DMS79 treated with DMSO at 0.1 percent for 48 hours (cell line): ENCODE measurements around the gene CACNA2D3.

Experiments
- DNase-seq: peaks from one replicate; lab custom pipeline; 2025; lab: John Stamatoyannopoulos, UW

Gene CACNA2D3

DNA sequence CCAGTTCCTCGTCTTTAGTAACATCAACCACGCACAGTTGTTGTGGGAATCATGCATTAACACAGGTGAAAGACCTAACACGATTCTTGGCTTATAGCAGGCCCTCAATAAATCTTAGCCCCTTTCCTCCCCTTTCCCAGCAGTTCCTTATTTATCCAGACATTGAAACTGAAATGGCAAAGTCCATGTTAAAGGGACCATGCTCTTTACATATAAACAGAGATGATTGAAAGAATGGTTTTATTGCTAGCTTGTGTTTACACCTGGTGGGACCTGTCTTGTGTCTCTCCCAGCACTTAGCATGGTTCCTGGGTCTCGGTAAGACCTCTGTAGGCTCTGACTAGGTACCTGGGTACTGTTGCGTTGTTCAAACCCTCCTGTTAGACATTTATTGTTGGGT, 553.7 kb downstream of the CACNA2D3 start:
- DNase-seq: no peak

- no peak for DNase-seq
Observed at GRCh38 chr3:54681706-54682105, 559.4 kb downstream of the CACNA2D3 start.

DNA sequence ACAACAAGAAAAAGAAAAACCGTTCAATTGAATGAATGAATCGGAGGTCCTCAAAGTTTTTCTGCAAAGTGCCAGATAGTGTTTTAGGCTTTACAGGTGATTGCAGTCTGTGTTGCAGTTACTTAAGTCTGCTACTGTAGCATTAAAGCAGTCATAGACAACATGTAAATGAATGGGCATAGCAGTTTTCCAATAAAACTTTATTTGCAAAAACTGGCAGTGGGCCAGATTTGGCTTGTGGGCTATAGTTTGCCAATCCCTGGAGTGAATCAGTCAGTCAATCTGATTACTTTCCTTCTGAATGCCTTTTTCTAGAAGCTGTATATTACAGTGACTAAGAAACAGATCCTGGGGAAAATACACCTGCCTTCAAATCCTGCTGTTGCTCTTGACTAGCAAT, 562.9 kb downstream of the CACNA2D3 start:
- no peak for DNase-seq

DNA sequence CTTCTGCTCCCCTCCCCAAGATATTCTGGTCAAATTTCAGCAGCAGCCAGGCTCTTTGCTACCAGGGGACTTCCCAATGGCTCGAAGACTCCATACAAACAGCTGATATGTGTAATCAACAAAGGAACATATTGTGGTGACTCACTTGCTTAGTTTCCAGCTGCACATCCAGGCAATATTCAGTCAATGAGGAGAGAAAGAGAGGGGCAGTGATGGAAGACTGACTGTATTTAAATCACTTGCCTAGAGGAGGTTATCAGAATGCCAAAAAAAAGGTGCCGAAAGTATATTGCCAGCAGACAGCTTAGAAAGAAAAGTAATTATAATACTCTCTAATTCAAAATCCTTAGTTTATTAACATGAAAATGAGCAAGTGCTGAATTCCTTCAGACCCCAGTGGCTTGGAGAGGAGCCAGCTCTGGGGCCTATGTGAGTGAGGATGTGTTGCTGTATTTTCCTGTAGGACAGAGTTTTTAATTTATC, 569.0 kb downstream of the CACNA2D3 start:
- DNase-seq: no peak

- DNase-seq: no peak
Observed at GRCh38 chr3:54696313-54696712, 574.0 kb downstream of the CACNA2D3 start.

- DNase-seq: no peak
Observed at GRCh38 chr3:54698054-54698453, 575.7 kb downstream of the CACNA2D3 start.

DNA sequence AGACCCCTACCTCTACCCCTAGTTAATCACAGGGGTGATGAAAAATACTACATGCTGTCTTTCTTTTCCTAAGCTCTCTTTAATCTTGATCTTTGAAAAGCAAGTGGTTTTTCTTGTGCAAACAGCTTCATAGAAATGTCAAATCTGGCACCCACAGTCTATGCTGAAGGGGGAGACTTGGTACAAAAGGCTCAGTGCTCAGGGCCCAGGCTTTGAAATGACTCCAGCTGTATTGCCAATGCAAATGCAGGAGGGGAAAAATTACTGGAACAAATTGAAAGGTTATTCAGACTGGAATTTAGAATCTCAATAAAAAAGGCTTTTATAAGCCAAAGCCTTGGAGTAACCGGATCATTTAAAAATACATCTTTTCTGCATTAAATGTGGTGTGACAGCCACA, 581.6 kb downstream of the CACNA2D3 start:
- no peak for DNase-seq

DNA sequence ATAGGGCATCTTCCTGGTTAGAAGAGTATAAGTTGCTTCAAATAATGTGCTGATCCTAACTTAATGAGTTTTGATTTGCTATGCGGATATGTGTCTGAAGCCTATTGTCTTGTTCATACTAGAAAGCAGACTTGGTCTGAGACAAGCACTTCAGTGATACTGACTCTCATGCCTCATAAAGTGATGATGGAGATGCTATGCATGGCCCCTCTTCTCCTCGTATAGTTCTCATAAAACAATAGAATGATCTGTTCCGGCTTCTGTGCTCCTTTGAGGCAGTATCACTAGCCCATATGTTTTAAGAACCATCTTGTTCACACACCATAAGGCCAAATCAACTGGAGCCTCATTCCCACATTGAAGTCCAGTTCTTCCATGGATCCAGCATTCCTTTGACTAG, 583.4 kb downstream of the CACNA2D3 start:
- no peak for DNase-seq

DNA sequence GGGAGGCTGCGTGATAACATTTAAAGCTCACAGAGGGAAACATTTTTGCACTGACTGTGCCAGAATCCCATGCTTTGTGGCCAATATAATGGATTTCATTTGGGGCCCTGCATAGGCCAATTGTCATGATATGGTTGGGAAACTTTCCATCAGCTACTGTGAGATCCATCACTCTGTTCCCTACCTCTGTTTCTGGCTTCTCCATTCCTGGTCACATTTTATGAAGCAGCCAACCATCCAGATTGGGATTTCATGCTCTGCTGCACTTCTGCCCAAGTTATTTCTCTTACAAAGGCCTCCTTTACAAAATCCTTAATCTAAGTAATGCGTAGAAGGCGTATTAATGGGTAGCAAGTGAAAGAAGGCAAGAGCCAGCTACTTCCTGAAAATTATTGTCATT, 584.4 kb downstream of the CACNA2D3 start:
- DNase-seq: no peak

DNA sequence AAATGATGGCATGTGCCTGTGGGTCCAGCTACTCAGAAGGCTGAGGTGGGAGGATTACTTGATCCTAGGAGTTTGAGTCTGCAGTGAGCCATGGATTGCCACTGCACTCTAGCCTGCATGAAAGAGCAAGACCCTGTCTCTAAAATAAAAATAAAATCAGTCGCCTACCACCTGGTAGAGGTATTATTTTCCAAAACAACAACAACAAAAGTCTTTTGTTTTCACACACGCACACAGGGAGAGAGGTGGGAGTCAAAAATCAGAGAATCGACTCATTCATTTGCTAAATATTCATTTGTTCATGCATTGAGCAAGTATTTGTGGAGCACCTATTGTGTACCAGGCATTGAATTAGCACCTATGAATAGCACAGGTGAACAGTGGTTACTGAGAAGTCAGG, 587.4 kb downstream of the CACNA2D3 start:
- DNase-seq: no peak

DNA sequence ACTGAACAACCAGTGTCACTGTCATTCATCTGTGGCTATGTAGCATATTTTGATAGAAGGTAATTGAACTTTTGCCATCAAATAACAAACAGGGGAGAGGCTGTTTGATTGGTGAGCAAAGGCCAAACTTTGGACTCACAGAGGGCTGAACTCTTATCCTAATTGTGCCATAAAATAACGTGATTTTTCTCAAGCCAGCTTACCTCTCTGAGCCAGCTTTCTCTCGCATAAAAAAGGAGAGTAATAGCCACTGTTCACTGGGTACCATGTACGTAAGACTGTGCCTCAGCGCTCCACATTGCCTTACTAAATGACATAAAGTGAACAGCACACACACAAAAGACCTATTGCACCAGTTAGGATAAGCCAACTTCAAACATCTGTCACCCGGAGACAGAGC, 588.6 kb downstream of the CACNA2D3 start:
- no peak for DNase-seq

- DNase-seq: no peak
Observed at GRCh38 chr3:54712539-54712938, 590.2 kb downstream of the CACNA2D3 start.

- no peak for DNase-seq
Observed at GRCh38 chr3:54713031-54713430, 590.7 kb downstream of the CACNA2D3 start.

GRCh38 chr3:54713455-54713854, 591.1 kb downstream of the CACNA2D3 start:
- DNase-seq: no peak

- DNase-seq: no peak
Observed at GRCh38 chr3:54714035-54714434, 591.7 kb downstream of the CACNA2D3 start.

DNA sequence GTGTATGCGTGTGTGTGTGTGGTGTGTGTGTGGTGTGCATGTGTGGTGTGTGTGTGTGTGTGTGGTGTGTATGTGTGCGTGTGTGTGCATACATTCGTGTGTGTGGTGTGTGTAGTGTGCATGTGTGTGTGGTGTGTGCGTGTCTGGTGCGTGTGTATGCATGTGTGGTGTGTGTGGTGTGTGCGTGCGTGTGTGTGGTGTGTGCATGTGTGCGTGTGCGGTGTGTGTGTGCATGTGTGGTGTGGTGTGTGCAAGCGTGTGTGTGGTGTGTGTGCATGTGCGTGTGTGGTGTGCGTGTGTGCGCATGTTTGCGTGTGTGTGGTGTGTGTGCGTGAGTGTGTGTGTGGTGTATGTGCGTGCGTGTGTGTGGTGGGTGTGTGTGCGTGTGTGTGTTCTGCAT, 595.2 kb downstream of the CACNA2D3 start:
- no peak for DNase-seq

DNA sequence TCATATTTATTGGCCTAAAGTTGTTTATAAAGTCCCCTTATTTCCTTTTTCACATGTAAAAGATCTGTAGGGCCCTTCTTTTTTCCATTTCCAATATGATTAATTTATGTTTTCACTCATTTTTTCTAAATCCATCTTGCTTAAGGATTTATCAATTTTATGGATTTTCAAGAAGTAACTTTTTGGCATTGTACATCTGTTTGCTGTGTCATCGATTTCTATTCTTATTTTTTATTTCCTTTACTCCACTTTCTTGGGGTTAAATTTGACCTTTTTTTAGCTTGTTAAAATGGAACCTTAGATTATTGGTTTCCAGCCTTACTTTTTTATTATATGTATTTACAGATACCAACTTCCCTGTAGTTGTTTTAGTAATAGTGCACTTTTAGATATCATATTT, 597.6 kb downstream of the CACNA2D3 start:
- no peak for DNase-seq

- DNase-seq: no peak
Observed at GRCh38 chr3:54720604-54721003, 598.3 kb downstream of the CACNA2D3 start.

DNA sequence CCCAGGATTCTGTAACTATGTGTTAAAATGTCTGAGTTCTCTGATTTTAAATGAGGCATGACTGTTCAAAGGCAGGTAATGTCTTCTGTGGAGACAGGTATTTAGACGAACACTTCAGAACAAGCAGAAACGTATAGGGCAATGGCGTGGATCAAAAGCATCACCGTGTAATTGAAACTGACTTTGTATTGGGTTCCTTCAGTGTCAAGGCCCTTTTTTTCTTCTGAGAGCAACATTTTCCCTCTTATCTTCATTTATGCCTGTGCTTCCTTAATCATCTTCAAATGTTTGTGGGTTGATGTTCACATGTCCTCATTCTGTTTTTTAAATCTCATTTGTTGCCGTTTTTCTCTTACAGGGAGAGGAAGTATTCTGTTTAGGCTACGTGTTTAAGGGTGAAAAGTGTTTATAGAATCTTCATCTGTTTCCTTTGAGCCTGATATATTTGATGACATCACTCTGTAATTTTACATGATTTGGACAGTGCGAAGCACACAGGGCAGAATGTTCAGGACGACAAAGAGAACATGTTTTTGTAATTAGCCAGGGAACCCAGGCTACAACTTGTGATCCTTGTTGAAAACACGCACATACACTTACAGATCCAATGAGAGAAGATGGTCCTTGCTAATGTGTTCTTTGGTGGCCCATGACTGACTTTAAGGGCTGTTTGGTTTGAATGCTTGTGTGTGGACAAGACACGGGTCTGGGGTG, 609.5 kb downstream of the CACNA2D3 start:
- DNase-seq: no peak

GRCh38 chr3:54733106-54734006, 611.0 kb downstream of the CACNA2D3 start:
- no peak for DNase-seq

- DNase-seq: no peak
Observed at GRCh38 chr3:54736459-54736858, 614.1 kb downstream of the CACNA2D3 start.

DNA sequence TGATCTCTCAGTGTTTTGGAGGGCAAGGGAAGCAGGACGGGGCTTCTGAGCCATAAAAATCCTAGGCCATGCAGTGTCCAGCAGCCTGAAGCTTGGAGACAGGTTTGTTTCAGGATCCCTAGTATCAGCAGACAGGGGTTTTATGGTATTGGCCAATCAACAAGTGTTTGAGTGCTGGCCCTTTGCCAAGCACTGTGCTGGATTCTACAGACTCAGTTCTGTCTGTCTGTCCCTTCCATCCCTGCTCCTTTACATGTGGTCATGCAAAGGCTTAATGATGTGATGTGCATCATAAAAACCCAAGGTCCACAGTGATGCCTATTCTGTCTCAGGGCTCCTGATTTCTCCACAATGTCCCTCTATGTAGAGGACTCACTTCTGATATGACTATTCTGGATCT, 621.4 kb downstream of the CACNA2D3 start:
- DNase-seq: no peak

- no peak for DNase-seq
Observed at GRCh38 chr3:54744291-54744690, 621.9 kb downstream of the CACNA2D3 start.
